ENCODE results near the gene PCDH9.

GRCh38 chr13:67232384-67232783, 2.2 kb upstream of the PCDH9 start:
- TF ChIP-seq POLR2A (IDR thresholded peaks at IDR 0.05) (no peak), POLR2AphosphoS5 (IDR thresholded peaks at IDR 0.05) (no peak)

Data from suprapubic skin (tissue), 4 donors.